MM.1S (cell line): ENCODE measurements around the gene PCDHB7.
"Not testable (repeated sequence)": the region's sequence is repeated elsewhere in the genome, so short reads cannot be mapped to it uniquely, and the experiment has no call there.

ENCODE experiments used
- DNase-seq: peaks from one replicate; pipeline ENCODE4 v3.0.0-alpha.2; 2015
- H2AFZ ChIP-seq: fragments of 300-600 bp; sonication (generic); 2 replicates; pipeline ENCODE4 v1.6.0; 2016; ENCODE audit warnings: antibody characterized with exemption, low read length
- H3F3A ChIP-seq: fragments of 300-600 bp; sonication (generic); 2 replicates; pipeline ENCODE4 v1.6.1; 2016; ENCODE audit warnings: mild to moderate bottlenecking, antibody characterized with exemption, low read length, moderate library complexity, mixed read lengths; ENCODE audit not compliant: insufficient read depth
- H3K27ac ChIP-seq: fragments of 300-600 bp; sonication (generic); 2 replicates; pipeline ENCODE4 v1.5.1; 2016; ENCODE audit warnings: mild to moderate bottlenecking, low read length
- H3K27me3 ChIP-seq: fragments of 300-600 bp; sonication (generic); replicated peaks from 2 replicates; pipeline ENCODE4 v1.6.0; 2016; ENCODE audit warnings: low read length; ENCODE audit not compliant: insufficient read depth
- H3K36me3 ChIP-seq: fragments of 300-600 bp; sonication (generic); replicated peaks from 2 replicates; pipeline ENCODE4 v1.6.1; 2016; ENCODE audit warnings: mild to moderate bottlenecking, low read length, mixed read lengths; ENCODE audit not compliant: insufficient read depth
- H3K4me1 ChIP-seq: fragments of 300-600 bp; sonication (generic); 2 replicates; pipeline ENCODE4 v1.6.1; 2016; ENCODE audit warnings: low read length, mixed read lengths
- H3K4me2 ChIP-seq: fragments of 300-600 bp; sonication (generic); 2 replicates; pipeline ENCODE4 v1.6.0; 2016; ENCODE audit warnings: low read depth, low read length
- H3K4me3 ChIP-seq: fragments of 300-600 bp; sonication (generic); 2 replicates; pipeline ENCODE4 v1.5.1; 2016; ENCODE audit warnings: low read length, mixed read lengths
- H3K79me2 ChIP-seq: fragments of 300-600 bp; sonication (generic); 2 replicates; pipeline ENCODE4 v1.6.1; 2016; ENCODE audit warnings: mixed run types, low read length, mixed read lengths
- H3K9ac ChIP-seq: fragments of 300-600 bp; sonication (generic); 2 replicates; pipeline ENCODE4 v1.6.1; 2016; ENCODE audit warnings: low read length, mixed read lengths
- H3K9me2 ChIP-seq: fragments of 300-600 bp; sonication (generic); replicated peaks from 2 replicates; pipeline ENCODE4 v1.6.1; 2016; ENCODE audit warnings: mild to moderate bottlenecking, low read length, mixed read lengths; ENCODE audit not compliant: insufficient read depth
- H3K9me3 ChIP-seq: fragments of 300-600 bp; sonication (generic); replicated peaks from 2 replicates; pipeline ENCODE4 v1.6.1; 2016; ENCODE audit warnings: mild to moderate bottlenecking, low read length, mixed read lengths; ENCODE audit not compliant: insufficient read depth
- H4K20me1 ChIP-seq: fragments of 300-600 bp; sonication (generic); 2 replicates; pipeline ENCODE4 v1.6.1; 2016; ENCODE audit warnings: mild to moderate bottlenecking, low read length, moderate library complexity, mixed read lengths; ENCODE audit not compliant: insufficient read depth
- EZH2 ChIP-seq: fragments of 300-600 bp; sonication (generic); optimal IDR thresholded peaks from 2 replicates; pipeline ENCODE3; 2017; ENCODE audit warnings: low read depth, mild to moderate bottlenecking, antibody characterized with exemption, low read length, mixed read lengths
- EZH2phosphoT487 ChIP-seq: fragments of 300-600 bp; sonication (generic); IDR thresholded peaks from 2 replicates; pipeline ENCODE4 v1.6.1; 2018; ENCODE audit warnings: antibody characterized with exemption, low read length
- TF ChIP-seq, protein P1 (sequence below): fragments of 300-600 bp; sonication (generic); IDR thresholded peaks from 2 replicates; pipeline ENCODE4 v1.5.1; 2016; ENCODE audit warnings: antibody characterized with exemption, low read length, mixed read lengths

PCDHB7 gene

DNA sequence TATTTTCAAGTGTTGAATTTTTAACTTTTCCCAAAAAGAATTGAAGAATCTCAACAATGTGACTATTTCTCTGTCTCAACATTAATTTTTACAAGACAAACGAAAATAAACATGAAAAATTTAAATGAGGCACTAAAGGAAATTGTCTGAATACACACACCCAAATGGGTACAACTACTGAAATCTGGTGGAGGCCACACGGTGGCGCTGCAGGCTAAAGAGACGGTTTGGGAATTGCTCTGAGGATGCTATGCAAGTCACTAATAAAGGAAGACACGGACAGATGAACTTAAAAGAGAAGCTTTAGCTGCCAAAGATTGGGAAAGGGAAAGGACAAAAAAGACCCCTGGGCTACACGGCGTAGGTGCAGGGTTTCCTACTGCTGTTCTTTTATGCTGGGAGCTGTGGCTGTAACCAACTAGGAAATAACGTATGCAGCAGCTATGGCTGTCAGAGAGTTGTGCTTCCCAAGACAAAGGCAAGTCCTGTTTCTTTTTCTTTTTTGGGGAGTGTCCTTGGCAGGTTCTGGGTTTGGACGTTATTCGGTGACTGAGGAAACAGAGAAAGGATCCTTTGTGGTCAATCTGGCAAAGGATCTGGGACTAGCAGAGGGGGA, 19.8 kb downstream of the PCDHB7 start, which contains the start of gene PCDHB10:
Gene PCDHB10 (plus strand): TSS at position 244 of the 616 bp plus-strand sequence. CDS start 200 bp downstream, at position 444.
- Histone ChIP-seq H3K9me3 (no peaks in the 10 kb centered on the region), H3K27ac (no peak within 1 kb of the TSS), H3K4me3 (no peak within 1 kb of the TSS), H3K9ac (no peak within 1 kb of the TSS), H3F3A (no peaks in the 10 kb centered on the region), H4K20me1 (no peaks in the 10 kb centered on the region), H3K9me2 (no peaks in the 10 kb centered on the region), H3K36me3 (no peaks in the 10 kb centered on the region), H3K27me3 (no peaks in the 10 kb centered on the region), H3K4me2 (no peak within 1 kb of the TSS), H3K79me2 (no peaks in the 10 kb centered on the region), H3K4me1 (no peaks in the 10 kb centered on the region), H2AFZ (no peak within 1 kb of the TSS)
- DNase-seq = peak; percentile 59
- TF ChIP-seq, protein P1, sequence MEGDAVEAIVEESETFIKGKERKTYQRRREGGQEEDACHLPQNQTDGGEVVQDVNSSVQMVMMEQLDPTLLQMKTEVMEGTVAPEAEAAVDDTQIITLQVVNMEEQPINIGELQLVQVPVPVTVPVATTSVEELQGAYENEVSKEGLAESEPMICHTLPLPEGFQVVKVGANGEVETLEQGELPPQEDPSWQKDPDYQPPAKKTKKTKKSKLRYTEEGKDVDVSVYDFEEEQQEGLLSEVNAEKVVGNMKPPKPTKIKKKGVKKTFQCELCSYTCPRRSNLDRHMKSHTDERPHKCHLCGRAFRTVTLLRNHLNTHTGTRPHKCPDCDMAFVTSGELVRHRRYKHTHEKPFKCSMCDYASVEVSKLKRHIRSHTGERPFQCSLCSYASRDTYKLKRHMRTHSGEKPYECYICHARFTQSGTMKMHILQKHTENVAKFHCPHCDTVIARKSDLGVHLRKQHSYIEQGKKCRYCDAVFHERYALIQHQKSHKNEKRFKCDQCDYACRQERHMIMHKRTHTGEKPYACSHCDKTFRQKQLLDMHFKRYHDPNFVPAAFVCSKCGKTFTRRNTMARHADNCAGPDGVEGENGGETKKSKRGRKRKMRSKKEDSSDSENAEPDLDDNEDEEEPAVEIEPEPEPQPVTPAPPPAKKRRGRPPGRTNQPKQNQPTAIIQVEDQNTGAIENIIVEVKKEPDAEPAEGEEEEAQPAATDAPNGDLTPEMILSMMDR = peak; percentile 88
- no peak for TF ChIP-seq EZH2phosphoT487

DNA sequence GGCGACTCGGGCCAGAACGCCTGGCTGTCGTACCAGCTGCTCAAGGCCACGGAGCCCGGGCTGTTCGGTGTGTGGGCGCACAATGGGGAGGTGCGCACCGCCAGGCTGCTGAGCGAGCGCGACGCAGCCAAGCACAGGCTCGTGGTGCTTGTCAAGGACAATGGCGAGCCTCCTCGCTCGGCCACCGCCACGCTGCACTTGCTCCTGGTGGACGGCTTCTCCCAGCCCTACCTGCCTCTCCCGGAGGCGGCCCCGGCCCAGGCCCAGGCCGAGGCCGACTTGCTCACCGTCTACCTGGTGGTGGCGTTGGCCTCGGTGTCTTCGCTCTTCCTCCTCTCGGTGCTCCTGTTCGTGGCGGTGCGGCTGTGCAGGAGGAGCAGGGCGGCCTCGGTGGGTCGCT, 21.9 kb downstream of the PCDHB7 start:
- not testable (repeated sequence) for H3K4me3 ChIP-seq, DNase-seq, H3K79me2 ChIP-seq, H3K9me2 ChIP-seq, H3K4me2 ChIP-seq, H3K36me3 ChIP-seq, H3K27ac ChIP-seq, H2AFZ ChIP-seq, H4K20me1 ChIP-seq, H3K9me3 ChIP-seq, H3K9ac ChIP-seq, H3K27me3 ChIP-seq, H3F3A ChIP-seq, H3K4me1 ChIP-seq

DNA sequence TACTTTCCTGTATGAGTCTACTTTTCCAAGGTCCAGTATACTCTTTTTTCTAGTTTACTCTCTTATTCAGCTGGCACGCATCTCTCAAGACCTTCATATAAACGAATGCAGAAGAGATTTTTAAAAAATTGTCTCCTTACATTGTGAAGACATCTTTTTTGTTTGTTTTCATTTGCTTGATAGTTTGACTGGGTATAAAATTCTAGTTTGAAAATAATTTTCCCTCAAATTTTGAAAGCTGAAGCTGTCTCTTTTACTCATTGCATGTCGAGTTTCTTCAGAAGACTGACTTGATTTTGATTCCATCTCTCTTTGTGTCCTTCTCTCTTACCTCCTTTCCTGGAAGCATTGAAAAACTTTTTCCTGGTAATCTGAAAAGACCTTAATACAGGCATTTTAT, 23.9 kb downstream of the PCDHB7 start:
- Histone ChIP-seq H3K4me1 (no peaks in the 10 kb centered on the region), H3F3A (no peaks in the 10 kb centered on the region), H3K9ac (no peak overlapping the region), H3K4me3 (no peak overlapping the region), H3K4me2 (no peak overlapping the region), H2AFZ (no peak overlapping the region), H3K36me3 (no peaks in the 10 kb centered on the region), H3K27ac (no peak overlapping the region), H3K79me2 (no peaks in the 10 kb centered on the region), H3K27me3 (no peaks in the 10 kb centered on the region), H4K20me1 (no peaks in the 10 kb centered on the region), H3K9me2 (no peaks in the 10 kb centered on the region), H3K9me3 (no peaks in the 10 kb centered on the region)
- no peak for TF ChIP-seq EZH2
- TF ChIP-seq EZH2phosphoT487 = no peak
- TF ChIP-seq, protein P1 = no peak
- no peak for DNase-seq
